ENCODE data around the gene GPATCH3.
A peak's percentile ranks its signal among the peaks of the same experiment; 100 is the strongest.
"Not testable (repeated sequence)": the region's sequence is repeated elsewhere in the genome, so short reads cannot be mapped to it uniquely, and the experiment has no call there.

GPATCH3 gene

DNA sequence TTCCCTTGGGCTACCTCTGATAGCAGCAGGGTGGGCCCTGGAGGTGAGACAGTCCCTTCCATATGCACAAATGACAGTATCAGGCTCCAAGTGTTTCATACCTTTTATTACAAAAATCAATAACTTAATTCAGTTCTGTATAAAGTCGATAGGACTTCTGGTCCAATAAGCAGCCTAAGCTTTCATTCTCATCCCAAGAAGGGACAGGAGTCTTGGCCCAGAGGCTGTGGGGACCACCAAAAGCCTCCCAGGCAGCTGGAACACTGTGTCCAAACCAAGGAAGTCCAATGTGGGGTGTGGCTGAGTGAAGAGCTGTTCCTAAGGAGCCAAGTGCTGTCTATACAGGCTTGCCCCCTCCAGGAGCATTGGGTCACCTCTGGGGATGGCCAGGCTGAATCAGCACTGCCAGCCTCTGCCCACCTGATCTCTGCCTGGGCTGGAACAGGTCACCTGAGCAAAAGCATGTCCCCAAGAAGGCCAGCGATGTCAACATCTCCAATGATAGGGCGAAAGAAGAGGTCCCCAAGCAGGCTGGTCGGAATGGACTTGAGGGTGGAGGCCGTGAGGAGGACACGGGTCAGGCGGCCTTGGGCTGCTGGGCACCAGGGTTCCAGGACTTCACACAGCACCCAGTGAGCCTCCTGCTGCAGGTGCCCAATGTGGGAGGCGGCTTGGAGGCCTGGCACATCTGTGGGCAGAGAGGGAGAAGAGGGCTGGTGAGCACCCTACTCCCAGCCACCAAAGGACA, 11.3 kb upstream of the GPATCH3 start:
- no peak for DNase-seq

DNA sequence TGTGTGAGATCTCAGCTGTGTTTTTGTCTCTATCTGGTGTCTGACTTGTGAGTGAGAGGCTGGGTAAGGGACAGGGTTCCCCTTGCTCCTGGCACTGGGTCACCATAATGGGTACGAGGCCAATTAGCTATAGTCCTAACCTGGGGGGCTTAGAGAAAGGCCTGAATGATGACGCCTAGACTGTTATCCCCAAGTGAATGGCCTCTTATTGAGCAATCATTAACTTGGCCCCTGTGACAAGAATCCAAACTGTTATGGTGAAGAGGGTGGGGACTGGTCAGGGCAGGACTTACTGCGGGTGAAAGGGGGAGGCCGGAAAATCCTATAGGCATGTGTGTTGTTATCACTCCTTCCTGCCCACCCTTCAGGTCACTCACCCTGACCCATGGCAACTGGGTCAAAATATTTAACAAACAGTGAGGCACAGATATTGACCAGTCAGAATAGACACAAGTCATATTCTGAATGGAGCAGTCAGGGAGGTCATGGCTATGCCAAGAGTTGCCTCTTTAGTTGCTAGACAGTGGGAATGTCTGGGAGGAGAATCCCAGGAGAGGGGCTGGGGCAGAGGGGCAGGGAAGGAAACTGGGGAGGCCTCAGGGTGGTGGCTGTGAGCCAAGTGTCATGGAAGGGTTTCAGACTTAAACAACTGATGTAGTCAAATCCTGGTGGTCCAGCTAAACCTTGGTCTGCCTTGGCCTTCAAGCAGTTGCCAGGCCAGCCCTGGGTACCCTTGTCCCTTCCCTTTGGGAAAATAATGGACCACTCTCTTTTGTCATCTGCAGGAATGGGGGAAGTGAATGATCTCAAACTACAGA, 10.3 kb upstream of the GPATCH3 start:
- DNase-seq = no peak

DNA sequence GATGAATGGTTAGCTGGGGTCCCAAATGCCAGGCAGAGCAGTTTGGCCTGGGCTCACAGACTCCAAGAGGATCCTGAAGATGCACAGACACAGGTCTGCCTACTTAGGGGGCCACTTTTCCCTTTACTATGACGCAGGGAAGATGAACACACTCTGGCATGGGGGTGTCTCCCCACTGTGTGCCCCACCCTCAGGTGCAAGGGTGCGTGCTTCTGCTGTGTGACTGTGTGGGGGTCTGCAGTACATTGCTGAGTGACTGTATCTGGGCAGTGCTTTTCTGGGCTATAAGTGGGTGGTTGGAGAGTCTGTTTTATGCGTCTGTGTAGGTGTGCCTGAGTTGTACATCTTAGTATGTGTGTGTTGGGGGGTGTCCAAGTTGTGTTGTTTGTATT, 9.7 kb upstream of the GPATCH3 start:
- DNase-seq = no peak

- no peak for DNase-seq
Observed at GRCh38 chr1:26907071-26907917, 7.0 kb upstream of the GPATCH3 start.

- no peak for DNase-seq
Observed at GRCh38 chr1:26900815-26901511, 696 bp upstream of the GPATCH3 start.

GRCh38 chr1:26897351-26897750, 2.9 kb downstream of the GPATCH3 start:
- DNase-seq = no peak

- DNase-seq = no peak
Observed at GRCh38 chr1:26894263-26894662, 6.0 kb downstream of the GPATCH3 start.

DNA sequence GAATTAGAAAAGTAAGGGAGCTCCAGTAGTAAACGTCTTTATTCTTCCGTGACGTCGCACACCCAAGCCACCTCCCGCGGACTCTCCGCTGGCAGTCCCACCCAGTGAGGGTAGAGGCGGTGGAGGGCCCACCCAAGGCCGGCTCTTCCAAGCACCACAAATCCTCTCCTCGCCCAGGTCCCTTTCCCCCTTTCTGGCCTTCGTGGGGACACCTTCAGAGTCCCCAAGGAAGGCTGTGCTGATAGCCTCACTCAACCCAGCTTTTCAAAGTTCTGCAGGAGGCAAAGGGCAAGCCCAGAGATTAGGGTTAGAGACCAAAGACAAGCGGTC, 9.8 kb downstream of the GPATCH3 start:
- DNase-seq = no peak

DNA sequence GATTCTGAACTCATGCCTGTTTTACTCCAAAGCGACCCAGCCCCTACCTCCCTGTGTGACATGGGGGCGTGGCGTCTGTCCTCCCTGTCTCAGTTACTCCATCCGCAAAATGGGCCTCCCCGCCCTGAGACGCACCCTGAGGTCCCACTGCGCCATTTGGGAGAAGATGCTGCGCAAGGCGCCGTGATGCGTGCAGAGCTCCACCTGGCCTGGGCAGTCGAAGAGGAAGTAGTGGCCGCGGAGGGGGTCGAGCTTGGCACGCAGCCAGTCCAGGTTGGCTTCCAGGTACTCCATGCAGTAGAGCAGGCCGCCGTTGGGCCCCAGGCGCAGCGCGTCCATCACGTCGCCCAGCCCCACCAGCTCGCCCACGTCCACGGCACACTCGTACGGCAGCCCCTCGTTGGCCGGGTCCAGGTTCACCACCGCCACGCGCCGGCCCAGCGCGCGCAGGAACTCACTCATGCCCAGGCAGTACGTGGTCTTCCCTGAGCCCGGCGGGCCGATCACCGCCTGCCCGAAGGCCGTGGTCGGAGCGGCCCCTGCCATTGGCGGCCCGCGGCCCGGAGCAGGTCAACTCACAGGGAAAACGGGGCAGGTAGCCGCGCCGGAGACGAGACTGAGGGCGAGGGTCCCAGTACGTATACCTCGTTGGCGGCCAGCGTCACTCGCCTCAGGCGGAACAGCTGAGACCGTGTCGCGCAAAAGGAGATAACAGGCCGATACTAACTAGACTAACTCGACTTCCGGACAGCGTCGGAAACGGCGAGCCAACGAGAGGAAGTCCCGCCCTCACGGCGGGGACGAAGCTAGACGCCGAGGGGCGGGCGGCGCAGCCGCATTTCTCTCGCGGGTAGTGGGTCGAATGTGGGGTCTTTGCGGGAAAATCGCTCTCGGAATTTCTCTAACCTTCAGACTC, 10.5 kb downstream of the GPATCH3 start, which contains the start of gene GPN2:
GPN2 (minus strand) TSS at position 733 of the 916 bp plus-strand sequence; CDS start at position 546, 187 bp downstream.
- DNase-seq = peak; percentile 50 to 83

DNA sequence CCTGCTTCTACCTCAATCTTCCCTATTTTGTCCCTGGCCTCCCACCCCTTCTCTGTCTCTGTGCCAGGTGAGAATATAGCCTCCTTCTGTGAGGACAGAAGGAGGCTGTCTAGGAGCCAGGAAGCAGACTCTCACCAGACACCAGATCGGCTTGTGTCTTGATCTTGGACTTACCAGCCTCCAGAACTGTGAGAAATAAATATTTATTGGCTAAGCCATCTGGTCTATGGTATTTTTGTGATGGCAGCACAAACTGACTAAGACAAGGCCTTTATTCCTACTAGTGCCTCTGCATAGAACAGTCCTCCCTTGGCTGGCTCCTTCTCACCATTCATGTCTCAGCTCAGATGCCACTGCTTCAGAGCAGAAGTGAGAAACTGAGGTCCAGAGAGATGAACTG, 12.0 kb downstream of the GPATCH3 start:
- no peak for DNase-seq

- no peak for DNase-seq
Observed at GRCh38 chr1:26887125-26887524, 13.1 kb downstream of the GPATCH3 start.

- no peak for DNase-seq
Observed at GRCh38 chr1:26882696-26883463, 17.4 kb downstream of the GPATCH3 start.

DNA sequence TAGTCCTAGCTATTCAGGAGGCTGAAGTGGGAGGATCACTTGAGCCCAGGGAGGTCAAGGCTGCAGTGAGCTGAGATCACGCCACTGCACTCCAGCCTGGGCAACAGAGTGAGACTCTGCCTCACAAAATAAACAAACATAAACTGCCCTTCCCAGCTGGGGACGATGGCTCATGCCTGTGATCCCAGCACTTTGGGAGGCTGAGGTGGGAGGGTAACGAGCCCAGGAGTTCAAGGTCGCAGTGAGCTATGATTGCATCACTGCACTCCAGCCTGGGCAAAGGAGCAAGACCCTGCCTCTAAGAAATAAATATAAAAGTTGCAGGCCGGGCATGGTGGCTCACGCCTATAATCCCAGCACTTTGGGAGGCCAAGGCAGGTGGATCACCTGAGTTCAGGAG, 18.7 kb downstream of the GPATCH3 start:
- DNase-seq = not testable (repeated sequence)

GRCh38 chr1:26879793-26880192, 20.5 kb downstream of the GPATCH3 start:
- no peak for DNase-seq

DNA sequence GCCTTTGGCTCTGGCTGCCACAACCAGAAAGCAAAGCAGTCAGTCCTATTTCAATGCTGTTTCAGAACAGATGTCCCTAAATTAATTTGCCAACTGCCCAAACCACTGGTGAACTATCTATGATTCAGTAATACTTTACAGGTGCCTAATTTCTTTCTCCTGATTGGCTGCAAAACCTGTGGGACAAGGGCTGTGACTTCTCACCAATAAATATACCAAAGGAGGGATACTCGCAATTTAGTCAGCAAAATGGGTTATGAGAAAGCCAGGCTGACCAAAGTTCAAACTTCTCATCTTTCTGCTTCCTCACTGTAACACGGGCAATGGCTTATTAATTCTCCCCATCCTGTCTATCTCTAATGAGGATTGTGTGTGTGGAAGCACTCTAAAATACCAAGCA, 22.9 kb downstream of the GPATCH3 start:
- DNase-seq = no peak

GRCh38 chr1:26874896-26875295, 25.4 kb downstream of the GPATCH3 start:
- no peak for DNase-seq

DNA sequence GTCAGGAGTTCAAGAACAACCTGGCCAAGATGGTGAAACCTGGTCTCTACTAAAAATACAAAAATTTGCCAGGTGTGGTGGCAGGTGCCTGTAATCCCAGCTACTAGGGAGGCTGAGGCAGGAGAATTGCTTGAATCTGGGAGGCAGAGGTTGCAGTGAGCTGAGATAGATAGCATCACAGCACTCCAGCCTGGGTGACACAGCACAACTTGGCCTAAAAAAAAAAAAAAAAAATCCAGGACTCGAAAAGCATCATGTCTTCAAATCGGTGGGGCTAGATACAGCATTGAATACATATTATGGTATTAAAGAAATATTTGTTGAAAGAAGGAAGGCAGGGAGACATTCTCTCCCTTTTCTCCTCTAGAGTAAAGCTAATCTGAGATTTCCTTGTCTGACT, 27.2 kb downstream of the GPATCH3 start:
- DNase-seq = not testable (repeated sequence)

DNA sequence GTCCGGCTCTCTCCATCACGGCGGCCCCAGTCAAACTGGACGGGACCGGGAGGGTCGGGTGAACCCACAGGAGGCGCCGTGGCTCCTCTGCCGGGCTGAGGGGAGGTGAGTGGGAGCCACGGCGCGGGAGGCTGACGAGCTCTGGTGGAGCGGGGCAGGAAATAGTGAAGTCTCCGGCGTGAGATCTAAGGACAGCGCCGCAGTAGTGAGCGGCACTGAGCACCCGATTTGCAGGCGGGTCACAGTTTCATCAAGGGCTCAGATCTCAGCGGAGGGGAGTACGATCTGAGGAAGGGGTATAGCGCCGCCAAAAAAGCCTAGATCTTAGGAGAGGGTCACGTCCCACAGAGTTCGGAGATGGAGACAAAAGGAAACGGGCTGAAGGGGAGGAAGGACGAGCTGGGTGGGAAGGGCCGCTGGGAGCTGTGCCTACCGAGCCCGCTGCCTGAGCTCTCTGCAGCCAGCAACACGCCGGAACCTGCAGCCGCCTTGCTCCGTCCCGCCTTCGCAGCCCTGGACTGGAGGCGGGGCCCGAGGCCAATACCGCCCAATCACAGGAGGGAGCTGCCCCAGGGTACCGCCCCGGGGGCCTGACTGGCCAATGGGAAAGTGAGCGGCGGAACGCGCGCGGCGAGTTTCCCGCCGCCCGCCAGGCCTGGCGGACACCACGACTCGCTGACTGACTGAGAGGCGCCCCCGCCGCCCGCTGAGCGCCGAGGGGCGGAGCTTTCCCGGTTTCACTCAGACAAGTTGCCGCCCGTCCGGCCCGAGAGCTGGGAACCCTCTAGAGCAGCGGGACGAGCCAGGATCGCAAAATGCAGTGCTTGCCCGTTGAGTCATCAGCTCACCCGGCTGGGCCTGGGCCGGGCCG, 35.4 kb downstream of the GPATCH3 start:
- DNase-seq = peak; percentile 93 to 98

GRCh38 chr1:26863685-26864077, 36.6 kb downstream of the GPATCH3 start:
- no peak for DNase-seq
